ENCODE data around the gene DNAH2.

DNAH2 gene

GRCh38 chr17:7744416-7744815 is 26.9 kb downstream of the DNAH2 start:
- peak; percentile 20 for DNase-seq (ENCODE audit: low read depth)
- no peak for TF ChIP-seq CTCF (IDR thresholded peaks at IDR 0.05; ENCODE audit: low read length, missing control alignments)
- no peak overlapping the region for H3K4me3 ChIP-seq (replicated peaks; ENCODE audit: low read depth, low read length)

GRCh38 chr17:7745748-7746470 is 28.4 kb downstream of the DNAH2 start:
- no peak overlapping the region for H3K4me3 ChIP-seq (replicated peaks; ENCODE audit: low read depth, low read length)
- DNase-seq (ENCODE audit: low read depth): peak; percentile 97
- TF ChIP-seq CTCF (IDR thresholded peaks at IDR 0.05; ENCODE audit: low read length, missing control alignments): peak; percentile 7

- DNase-seq (ENCODE audit: low read depth): peak; percentile 78
Measured at GRCh38 chr17:7747635-7748071, 30.1 kb downstream of the DNAH2 start.

GRCh38 chr17:7748076-7748775 is 30.7 kb downstream of the DNAH2 start:
- no peak for TF ChIP-seq CTCF (IDR thresholded peaks at IDR 0.05; ENCODE audit: low read length, missing control alignments)
- peak; percentile 66 for DNase-seq (ENCODE audit: low read depth)
- H3K4me3 ChIP-seq (replicated peaks; ENCODE audit: low read depth, low read length): peak overlapping the region; percentile 1

More at GRCh38 chr17:7747635-7748071, 30.1 kb downstream of the DNAH2 start:
- peak overlapping the region; percentile 1 for H3K4me3 ChIP-seq (replicated peaks; ENCODE audit: low read depth, low read length)
- TF ChIP-seq CTCF (IDR thresholded peaks at IDR 0.05; ENCODE audit: low read length, missing control alignments): no peak

GRCh38 chr17:7750321-7750821 is 32.8 kb downstream of the DNAH2 start:
- peak; percentile 81 for DNase-seq (ENCODE audit: low read depth)
- no peak for TF ChIP-seq CTCF (IDR thresholded peaks at IDR 0.05; ENCODE audit: low read length, missing control alignments)
- H3K4me3 ChIP-seq (replicated peaks; ENCODE audit: low read depth, low read length): no peak overlapping the region

GRCh38 chr17:7754656-7755055 is 37.1 kb downstream of the DNAH2 start:
- H3K4me3 ChIP-seq (replicated peaks; ENCODE audit: low read depth, low read length): no peak overlapping the region
- DNase-seq (ENCODE audit: low read depth): no peak
- no peak for TF ChIP-seq CTCF (IDR thresholded peaks at IDR 0.05; ENCODE audit: low read length, missing control alignments)
